K562 (cell line): ENCODE results near the gene B3GAT3. TPM values are rescaled to one million over a fixed set of nuclear protein-coding genes. Genes with fewer than 3 reads are reported as not detected.

Experiments
- ETS1 ChIP-seq: conservative IDR thresholded peaks from 2 replicates; pipeline ENCODE4 v1.6.1; 2011; ENCODE audit warnings: low read depth, mild to moderate bottlenecking, low read length; ENCODE audit not compliant: control insufficient read depth
- JUN ChIP-seq, 2 experiments: sonication (generic) in 1 of 2; formaldehyde crosslinking in 1 of 2; IDR thresholded peaks; 2 replicates each; pipeline versions ENCODE4 v1.6.1 to v1.8.0; 2012 to 2022; ENCODE audit warnings: borderline replicate concordance in 2 of 2, mild to moderate bottlenecking in 2 of 2, improper control_type of control experiment in 1 of 2, low read depth in 1 of 2, low read length in 1 of 2, missing genetic modification reagents in 1 of 2
- VEZF1 ChIP-seq: fragments of 200-800 bp; sonication (Bioruptor generic); IDR thresholded peaks from 2 replicates; pipeline ENCODE4 v1.6.1; 2017; ENCODE audit warnings: missing genetic modification characterization, missing compliant biosample characterization
- ZNF655 ChIP-seq: fragments of 250-450 bp; sonication (Bioruptor Pico); IDR thresholded peaks from 2 replicates; pipeline ENCODE4 v1.5.0; 2021
- polyA plus RNA-seq, 8 experiments: library from polyadenylated mRNA; depleted of rRNA in 4 of 8; stranded (reverse) in 5 of 8; unstranded in 3 of 8; fragments of >200 nt; fragmentation: Nextera tagmentation in 2 of 8; fragmentation: Illumina TruSeq in 1 of 8; extraction: Ambion mirVana in 2 of 8; extraction: Trizol in 1 of 8; gene quantifications; 2 replicates each; pipeline versions ENCODE4 v1.2.1 to v1.2.3, GENCODE V29; 2011 to 2014; ENCODE audit warnings: inconsistent platforms in 1 of 8, missing spikeins in 1 of 8
- total RNA-seq, 7 experiments: library from RNA; depleted of rRNA in 6 of 7; stranded (reverse); fragments of >200 nt in 6 of 7; fragmentation: Illumina TruSeq in 2 of 7; extraction: Trizol in 2 of 7; gene quantifications; 2 replicates each; pipeline versions ENCODE4 v1.2.1 to v1.2.3, GENCODE V29; 2011 to 2021; ENCODE audit warnings: low replicate concordance in 1 of 7

The B3GAT3 gene
- total and polyA plus RNA-seq, 9 of the 15 experiments (the other 6 are each of a cell fraction or from before 2014, with no cell fraction given): 0.30 to 64.0 (median 21.4) TPM

DNA sequence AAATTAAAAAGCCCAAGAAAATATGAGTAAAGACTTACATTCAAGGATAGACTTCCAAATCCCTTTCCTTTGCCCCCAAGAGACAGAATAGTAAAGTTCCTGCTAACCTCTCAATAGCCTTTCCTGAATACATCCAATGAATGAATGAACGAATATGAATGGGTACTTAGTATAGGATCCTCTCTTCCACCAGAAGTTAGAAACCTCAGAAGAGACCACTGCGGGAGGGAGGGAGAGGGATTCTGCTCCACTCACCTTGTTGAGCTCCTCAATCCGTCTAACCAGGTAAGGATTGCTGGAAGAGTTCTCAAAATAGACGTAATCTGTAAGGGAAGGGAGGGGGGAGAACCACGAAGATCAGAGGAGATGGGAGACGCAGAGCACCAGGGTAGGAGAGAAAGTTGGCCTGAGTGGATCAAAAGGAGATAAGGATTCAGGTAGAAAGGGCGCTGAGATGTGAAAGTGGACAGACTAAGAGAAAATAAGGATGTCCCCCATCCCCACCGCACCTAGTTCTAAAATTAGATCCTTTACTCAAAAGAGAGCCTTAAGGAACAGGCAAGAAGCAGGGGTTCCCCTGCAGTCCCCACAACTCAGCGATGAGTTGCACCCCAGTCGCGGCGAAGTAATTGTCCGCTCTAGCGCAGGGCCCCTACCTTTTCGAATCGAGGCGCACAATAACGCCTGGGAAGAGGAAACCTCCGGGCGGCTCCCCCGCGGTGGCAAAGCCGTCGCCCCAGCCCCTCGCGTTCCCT lies 21.2 kb downstream of the B3GAT3 start (continued):
- TF ChIP-seq VEZF1 (peak; percentile 35; the same call in 1 of the 2 replicates), ZNF655 (CRISPR knock-in tag) (no peak), JUN (IDR thresholded peaks at IDR 0.05; ENCODE audit: borderline replicate concordance, low read depth, low read length) (no peak), JUN (CRISPR knock-in tag; IDR thresholded peaks at IDR 0.05; ENCODE audit: borderline replicate concordance) (0 out of 2 replicates have a peak, but pooled peaks have one; percentile 48), ETS1 (0 out of 2 replicates have a peak, but pooled peaks have one; percentile 39)
- TF ChIP-seq, all 486 proteins: peak for 13
